ENCODE measurements around the gene ALDH16A1. TPM values are rescaled to one million over a fixed set of nuclear protein-coding genes. Genes with fewer than 3 reads are reported as not detected.
A peak's percentile ranks its signal among the peaks of the same experiment; 100 is the strongest.
"Not testable (repeated sequence)": the region's sequence is repeated elsewhere in the genome, so short reads cannot be mapped to it uniquely, and the experiment has no call there.

Gene ALDH16A1
- polyA plus RNA-seq, 1 donor = 27.5 TPM

DNA sequence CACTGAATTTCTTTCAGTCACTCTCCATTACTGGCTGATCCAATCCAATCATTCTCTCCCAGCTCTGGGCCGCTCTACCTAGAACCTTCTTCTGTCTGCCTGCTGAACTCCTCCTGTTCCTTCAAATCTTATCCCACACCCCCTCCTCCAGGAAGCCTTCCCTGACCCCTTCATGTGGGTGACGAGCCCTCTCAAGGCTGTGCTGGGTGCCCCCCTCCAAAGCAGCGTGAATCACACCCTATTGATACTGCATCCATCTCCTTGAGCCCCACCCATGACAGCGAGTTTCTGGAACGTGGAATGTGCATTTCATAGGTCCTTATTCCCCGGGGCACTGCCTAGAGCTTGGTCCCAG lies 4.6 kb upstream of the ALDH16A1 start:
- DNase-seq = no peak
- H3K4me3 ChIP-seq (ENCODE audit: low read length) = no peak overlapping the region
- H3K36me3 ChIP-seq (ENCODE audit: control insufficient read depth, insufficient read depth, low read length) = peaks cover 20% of the 10 kb centered on the region
- H3K4me1 ChIP-seq (ENCODE audit: control insufficient read depth, insufficient read depth, low read length) = peaks cover 4% of the 10 kb centered on the region
- H3K27me3 ChIP-seq (ENCODE audit: control insufficient read depth, insufficient read depth, low read length) = no peaks in the 10 kb centered on the region
- WGBS (ENCODE audit: insufficient coverage, low lambda C conversion rate) = 100% methylated on average over 1 of the region's 6 CpGs
- H3K27ac ChIP-seq (ENCODE audit: low read length) = no peak overlapping the region
- peaks cover 2% of the 10 kb centered on the region for H3K9me3 ChIP-seq (ENCODE audit: control insufficient read depth, low read depth, low read length)

DNA sequence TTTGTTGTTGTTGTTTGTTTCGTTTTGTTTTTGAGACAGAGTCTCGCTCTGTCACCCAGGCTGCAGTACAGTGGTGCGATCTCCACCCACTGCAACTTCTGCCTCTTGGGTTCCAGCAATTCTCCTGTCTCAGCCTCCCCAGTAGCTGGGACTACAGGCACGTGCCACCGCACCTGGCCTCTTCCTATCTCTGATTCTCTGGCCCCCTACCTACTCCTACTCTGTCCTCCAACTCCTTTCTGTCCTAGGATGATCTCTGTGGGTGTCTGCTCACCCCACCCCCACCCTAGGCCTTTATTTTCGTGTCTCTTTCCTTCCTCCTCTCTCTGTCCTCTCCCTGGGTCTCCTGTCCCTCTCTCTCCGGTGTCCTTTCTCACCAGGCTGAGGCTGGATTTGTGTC lies 2.6 kb upstream of the ALDH16A1 start:
- no CpG with 5 or more reads among the region's 7 CpGs for WGBS (ENCODE audit: insufficient coverage, low lambda C conversion rate)
- no peak overlapping the region for H3K27ac ChIP-seq (ENCODE audit: low read length)

DNA sequence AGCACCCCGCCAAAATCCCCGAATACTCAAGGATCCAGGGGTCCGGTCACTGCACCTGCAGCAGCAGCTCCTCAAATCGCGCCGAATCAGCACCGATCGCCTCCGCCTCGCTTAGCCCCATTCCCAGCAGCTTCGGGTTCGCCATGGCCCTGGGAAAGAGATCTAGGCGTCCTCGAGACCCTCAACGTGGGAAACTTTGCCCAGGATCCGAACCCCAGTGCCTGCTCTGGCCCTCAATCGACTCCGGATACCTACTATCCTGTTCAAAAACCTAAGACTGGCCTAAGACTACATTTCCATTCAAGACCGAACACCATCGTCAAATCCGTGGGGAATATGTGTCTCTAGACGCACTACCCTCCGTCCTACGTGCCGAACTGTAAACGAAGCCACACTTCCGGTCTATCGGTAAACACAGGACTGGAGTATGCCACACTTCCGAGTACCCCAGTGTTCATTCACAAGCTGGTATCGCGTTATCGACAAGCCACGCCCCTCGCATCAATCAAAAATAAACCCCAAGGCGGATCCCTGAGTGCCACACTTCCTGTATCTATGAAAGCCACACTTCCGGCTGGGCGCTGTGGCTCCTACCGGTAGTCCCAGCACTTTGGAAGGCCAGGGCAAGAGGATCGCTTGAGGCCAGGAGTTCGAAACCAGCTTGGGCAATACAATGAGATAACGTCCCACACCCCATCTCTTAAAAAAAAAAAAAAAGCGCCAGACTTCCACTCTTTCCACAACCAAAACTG lies 1.4 kb upstream of the ALDH16A1 start, which contains the start of gene PIH1D1:
Gene PIH1D1, minus strand, starts transcription at position 385 of the 752 bp plus-strand sequence. Its CDS starts 240 bp downstream, at position 145.
- peaks cover 9% of the 10 kb centered on the region for H3K4me1 ChIP-seq (ENCODE audit: control insufficient read depth, insufficient read depth, low read length)
- no peaks in the 10 kb centered on the region for H3K27me3 ChIP-seq (ENCODE audit: control insufficient read depth, insufficient read depth, low read length)
- peaks cover 18% of the 10 kb centered on the region for H3K36me3 ChIP-seq (ENCODE audit: control insufficient read depth, insufficient read depth, low read length)
- peak; percentile 98 to 99 for DNase-seq
- H3K4me3 ChIP-seq (ENCODE audit: low read length) = peak within 1 kb of the TSS; percentile 95
- H3K9me3 ChIP-seq (ENCODE audit: control insufficient read depth, low read depth, low read length) = peaks cover 2% of the 10 kb centered on the region
- peak within 1 kb of the TSS; percentile 88 for H3K27ac ChIP-seq (ENCODE audit: low read length)
- WGBS (ENCODE audit: insufficient coverage, low lambda C conversion rate) = no CpG with 5 or more reads among the region's 42 CpGs

More for the DNA sequence above, 2.6 kb upstream of the ALDH16A1 start:
- Histone ChIP-seq H3K9me3 (ENCODE audit: control insufficient read depth, low read depth, low read length) (peaks cover 2% of the 10 kb centered on the region), H3K4me3 (ENCODE audit: low read length) (peak overlapping the region; percentile 95), H3K27me3 (ENCODE audit: control insufficient read depth, insufficient read depth, low read length) (no peaks in the 10 kb centered on the region), H3K36me3 (ENCODE audit: control insufficient read depth, insufficient read depth, low read length) (peaks cover 20% of the 10 kb centered on the region), H3K4me1 (ENCODE audit: control insufficient read depth, insufficient read depth, low read length) (peaks cover 9% of the 10 kb centered on the region)
- no peak for DNase-seq

DNA sequence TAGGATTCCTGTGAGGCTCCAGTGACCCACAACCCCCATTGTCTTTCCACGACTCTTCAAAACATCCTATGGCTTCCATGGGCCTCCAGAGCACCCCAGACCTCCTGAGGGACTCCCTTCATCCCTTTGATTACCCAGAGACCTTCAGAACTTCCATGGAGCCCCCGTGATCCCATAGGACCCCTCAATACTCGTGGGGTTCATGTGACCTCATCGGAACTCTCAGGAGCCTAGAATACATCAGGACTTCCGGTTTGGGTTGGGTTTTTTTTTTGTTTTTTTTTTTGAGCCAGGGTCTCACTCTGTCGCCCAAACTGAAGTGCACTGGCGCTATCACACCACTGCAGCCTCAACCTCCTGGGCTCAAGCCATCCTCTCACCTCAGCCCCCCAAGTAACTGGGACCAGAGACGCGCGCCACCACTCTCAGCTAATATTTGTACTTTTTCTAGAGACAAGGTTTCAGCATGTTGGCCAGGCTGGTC lies 774 bp downstream of the ALDH16A1 start:
- WGBS (ENCODE audit: insufficient coverage, low lambda C conversion rate) = no CpG with 5 or more reads among the region's 10 CpGs
- Histone ChIP-seq H3K9me3 (ENCODE audit: control insufficient read depth, low read depth, low read length) (peaks cover 2% of the 10 kb centered on the region), H3K27me3 (ENCODE audit: control insufficient read depth, insufficient read depth, low read length) (no peaks in the 10 kb centered on the region), H3K4me1 (ENCODE audit: control insufficient read depth, insufficient read depth, low read length) (peaks cover 9% of the 10 kb centered on the region), H3K36me3 (ENCODE audit: control insufficient read depth, insufficient read depth, low read length) (peaks cover 8% of the 10 kb centered on the region), H3K4me3 (ENCODE audit: low read length) (peak overlapping the region; percentile 66), H3K27ac (ENCODE audit: low read length) (peak overlapping the region; percentile 88)
- DNase-seq = no peak

DNA sequence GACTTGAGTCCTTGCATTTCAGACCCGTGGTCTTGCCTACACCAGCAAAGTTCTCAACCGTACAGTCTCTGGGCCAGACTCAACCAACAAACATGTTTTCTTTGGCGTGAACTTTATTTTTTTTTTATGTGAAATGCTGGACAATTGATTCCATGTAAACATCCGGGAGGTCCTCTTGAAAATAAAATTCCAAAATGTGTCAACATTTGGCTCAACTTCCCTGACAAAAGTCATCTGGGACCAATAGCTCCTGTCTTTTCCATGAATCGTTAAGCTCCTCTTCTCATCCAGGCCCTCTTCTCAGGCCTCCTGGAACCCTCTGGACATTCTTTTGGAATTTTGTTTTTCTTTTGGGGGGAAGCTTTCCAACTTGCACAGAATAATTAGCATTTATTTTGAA lies 2.7 kb downstream of the ALDH16A1 start:
- H3K4me1 ChIP-seq (ENCODE audit: control insufficient read depth, insufficient read depth, low read length) = peaks cover 9% of the 10 kb centered on the region
- H3K27ac ChIP-seq (ENCODE audit: low read length) = peak overlapping the region; percentile 25
- peak; percentile 21 to 39 for DNase-seq

DNA sequence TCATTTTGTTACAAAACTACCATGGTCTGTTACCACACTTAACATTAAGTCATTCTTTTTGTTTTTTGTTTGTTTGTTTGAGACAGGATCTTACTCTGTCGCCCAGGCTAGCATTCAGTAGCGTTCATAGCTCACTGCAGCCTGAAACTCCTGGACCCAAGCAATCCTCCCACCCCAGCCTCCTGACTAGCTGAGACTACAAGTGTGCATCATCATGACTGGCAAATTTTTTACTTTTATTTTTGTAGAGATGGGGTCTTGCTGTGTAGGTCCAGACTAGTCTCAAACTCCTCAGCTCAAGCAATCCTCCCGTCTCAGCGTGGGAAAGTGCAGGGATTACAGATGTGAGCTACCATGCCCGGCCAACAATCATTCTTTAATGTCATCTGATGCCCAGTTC lies 3.3 kb downstream of the ALDH16A1 start:
- Histone ChIP-seq H3K27me3 (ENCODE audit: control insufficient read depth, insufficient read depth, low read length) (no peaks in the 10 kb centered on the region), H3K36me3 (ENCODE audit: control insufficient read depth, insufficient read depth, low read length) (peaks cover 20% of the 10 kb centered on the region), H3K27ac (ENCODE audit: low read length) (peak overlapping the region; percentile 55), H3K9me3 (ENCODE audit: control insufficient read depth, low read depth, low read length) (peaks cover 3% of the 10 kb centered on the region), H3K4me3 (ENCODE audit: low read length) (no peak overlapping the region), H3K4me1 (ENCODE audit: control insufficient read depth, insufficient read depth, low read length) (peaks cover 9% of the 10 kb centered on the region)
- no CpG with 5 or more reads among the region's 5 CpGs for WGBS (ENCODE audit: insufficient coverage, low lambda C conversion rate)
- no peak for DNase-seq

More for the DNA sequence above, 2.7 kb downstream of the ALDH16A1 start:
- Histone ChIP-seq H3K9me3 (ENCODE audit: control insufficient read depth, low read depth, low read length) (peaks cover 2% of the 10 kb centered on the region), H3K27me3 (ENCODE audit: control insufficient read depth, insufficient read depth, low read length) (no peaks in the 10 kb centered on the region), H3K4me3 (ENCODE audit: low read length) (no peak overlapping the region), H3K36me3 (ENCODE audit: control insufficient read depth, insufficient read depth, low read length) (peaks cover 19% of the 10 kb centered on the region)
- 69% methylated on average over 2 of the region's 5 CpGs for WGBS (ENCODE audit: insufficient coverage, low lambda C conversion rate)

DNA sequence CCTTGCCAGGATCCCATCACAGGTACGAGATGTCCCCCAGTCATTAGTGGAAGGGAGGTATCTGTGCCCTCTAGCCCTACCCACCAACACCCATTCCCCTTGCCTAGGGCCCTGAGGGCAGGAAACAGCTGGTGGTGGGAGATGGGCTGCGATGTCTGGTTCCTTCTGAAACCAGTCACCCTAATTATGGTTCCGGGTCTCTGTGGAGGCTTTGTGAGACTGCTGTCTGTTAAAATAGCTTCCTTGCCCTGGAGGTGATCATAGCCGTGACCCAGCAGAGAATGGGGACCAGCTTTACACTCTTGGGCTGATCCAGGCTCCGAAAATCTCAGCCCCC lies 5.5 kb downstream of the ALDH16A1 start:
- no peak overlapping the region for H3K4me3 ChIP-seq (ENCODE audit: low read length)
- peaks cover 5% of the 10 kb centered on the region for H3K4me1 ChIP-seq (ENCODE audit: control insufficient read depth, insufficient read depth, low read length)
- no peak for DNase-seq
- peaks cover 29% of the 10 kb centered on the region for H3K36me3 ChIP-seq (ENCODE audit: control insufficient read depth, insufficient read depth, low read length)
- WGBS (ENCODE audit: insufficient coverage, low lambda C conversion rate) = no CpG with 5 or more reads among the region's 5 CpGs
- no peak overlapping the region for H3K27ac ChIP-seq (ENCODE audit: low read length)
- no peaks in the 10 kb centered on the region for H3K27me3 ChIP-seq (ENCODE audit: control insufficient read depth, insufficient read depth, low read length)
- peaks cover 6% of the 10 kb centered on the region for H3K9me3 ChIP-seq (ENCODE audit: control insufficient read depth, low read depth, low read length)

DNA sequence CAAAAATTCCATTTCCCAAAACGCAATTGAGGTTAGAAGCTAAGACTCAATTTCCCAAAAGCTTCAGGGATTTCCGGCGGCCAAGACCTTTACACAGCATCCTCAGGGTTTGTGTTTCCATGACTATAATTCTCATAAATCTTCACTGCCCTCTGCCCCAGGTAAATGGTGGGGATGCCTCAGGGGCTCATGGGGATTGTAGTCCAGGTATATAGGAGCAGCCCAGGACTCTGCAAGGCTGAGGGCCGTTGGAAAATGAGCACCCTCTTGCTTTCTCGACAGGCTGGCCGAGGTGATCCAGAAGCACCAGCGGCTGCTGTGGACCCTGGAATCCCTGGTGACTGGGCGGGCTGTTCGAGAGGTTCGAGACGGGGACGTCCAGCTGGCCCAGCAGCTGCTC lies 6.4 kb downstream of the ALDH16A1 start:
- no CpG with 5 or more reads among the region's 12 CpGs for WGBS (ENCODE audit: insufficient coverage, low lambda C conversion rate)

DNA sequence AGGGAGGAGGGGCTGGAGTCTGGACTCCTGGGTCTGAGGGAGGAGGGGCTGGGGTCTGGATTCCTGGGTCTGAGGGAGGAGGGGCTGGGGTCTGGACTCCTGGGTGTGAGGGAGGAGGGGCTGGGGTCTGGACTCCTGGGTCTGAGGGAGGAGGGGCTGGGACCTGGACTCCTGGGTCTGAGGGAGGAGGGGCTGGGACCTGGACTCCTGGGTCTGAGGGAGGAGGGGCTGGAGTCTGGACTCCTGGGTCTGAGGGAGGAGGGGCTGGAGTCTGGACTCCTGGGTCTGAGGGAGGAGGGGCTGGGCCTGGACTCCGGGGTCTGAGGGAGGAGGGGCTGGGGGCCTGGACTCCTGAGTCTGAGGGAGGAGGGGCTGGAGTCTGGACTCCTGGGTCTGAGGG lies 8.1 kb downstream of the ALDH16A1 start:
- H3K27me3 ChIP-seq (ENCODE audit: control insufficient read depth, insufficient read depth, low read length); DNase-seq; H3K9me3 ChIP-seq (ENCODE audit: control insufficient read depth, low read depth, low read length); H3K27ac ChIP-seq (ENCODE audit: low read length); H3K4me3 ChIP-seq (ENCODE audit: low read length); H3K4me1 ChIP-seq (ENCODE audit: control insufficient read depth, insufficient read depth, low read length): not testable (repeated sequence)
- WGBS (ENCODE audit: insufficient coverage, low lambda C conversion rate) = no CpG with 5 or more reads among the region's 1 CpG
- peaks cover 53% of the 10 kb centered on the region for H3K36me3 ChIP-seq (ENCODE audit: control insufficient read depth, insufficient read depth, low read length)

More for the DNA sequence above, 6.4 kb downstream of the ALDH16A1 start:
- Histone ChIP-seq H3K4me1 (ENCODE audit: control insufficient read depth, insufficient read depth, low read length) (peaks cover under 1% of the 10 kb centered on the region), H3K27me3 (ENCODE audit: control insufficient read depth, insufficient read depth, low read length) (no peaks in the 10 kb centered on the region), H3K9me3 (ENCODE audit: control insufficient read depth, low read depth, low read length) (peaks cover 6% of the 10 kb centered on the region), H3K4me3 (ENCODE audit: low read length) (no peak overlapping the region), H3K27ac (ENCODE audit: low read length) (no peak overlapping the region), H3K36me3 (ENCODE audit: control insufficient read depth, insufficient read depth, low read length) (peaks cover 36% of the 10 kb centered on the region)
- no peak for DNase-seq

DNA sequence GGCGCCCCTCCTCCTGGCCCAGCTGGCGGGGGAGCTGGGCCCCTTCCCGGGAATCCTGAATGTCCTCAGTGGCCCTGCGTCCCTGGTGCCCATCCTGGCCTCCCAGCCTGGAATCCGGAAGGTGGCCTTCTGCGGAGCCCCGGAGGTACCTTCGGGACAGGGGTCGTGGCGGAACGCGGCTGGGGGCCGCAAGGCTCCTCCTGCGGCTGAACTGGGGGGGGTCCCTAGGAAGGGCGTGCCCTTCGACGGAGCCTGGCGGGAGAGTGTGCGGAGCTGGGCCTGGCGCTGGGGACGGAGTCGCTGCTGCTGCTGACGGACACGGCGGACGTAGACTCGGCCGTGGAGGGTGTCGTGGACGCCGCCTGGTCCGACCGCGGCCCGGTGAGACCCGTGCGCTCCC lies 8.6 kb downstream of the ALDH16A1 start:
- Histone ChIP-seq H3K27ac (ENCODE audit: low read length) (no peak overlapping the region), H3K4me3 (ENCODE audit: low read length) (no peak overlapping the region), H3K36me3 (ENCODE audit: control insufficient read depth, insufficient read depth, low read length) (peaks cover 57% of the 10 kb centered on the region), H3K9me3 (ENCODE audit: control insufficient read depth, low read depth, low read length) (peaks cover 6% of the 10 kb centered on the region), H3K4me1 (ENCODE audit: control insufficient read depth, insufficient read depth, low read length) (no peaks in the 10 kb centered on the region), H3K27me3 (ENCODE audit: control insufficient read depth, insufficient read depth, low read length) (no peaks in the 10 kb centered on the region)
- WGBS (ENCODE audit: insufficient coverage, low lambda C conversion rate) = no CpG with 5 or more reads among the region's 37 CpGs
- no peak for DNase-seq

DNA sequence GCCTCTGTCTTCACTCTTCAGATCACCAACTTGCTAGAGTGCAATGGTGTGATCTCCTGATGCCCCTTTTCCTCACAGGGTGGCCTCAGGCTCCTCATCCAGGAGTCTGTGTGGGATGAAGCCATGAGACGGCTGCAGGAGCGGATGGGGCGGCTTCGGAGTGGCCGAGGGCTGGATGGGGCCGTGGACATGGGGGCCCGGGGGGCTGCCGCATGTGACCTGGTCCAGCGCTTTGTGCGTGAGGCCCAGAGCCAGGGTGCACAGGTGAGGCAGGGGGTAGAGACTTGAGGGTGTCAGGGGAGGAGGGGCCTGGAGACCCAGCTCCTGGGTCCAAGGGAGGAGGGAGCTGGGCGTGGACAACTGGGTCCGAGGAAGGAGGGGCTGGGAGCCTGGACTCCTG lies 9.5 kb downstream of the ALDH16A1 start:
- DNase-seq = no peak
- Histone ChIP-seq H3K4me3 (ENCODE audit: low read length) (no peak overlapping the region), H3K36me3 (ENCODE audit: control insufficient read depth, insufficient read depth, low read length) (peaks cover 62% of the 10 kb centered on the region), H3K4me1 (ENCODE audit: control insufficient read depth, insufficient read depth, low read length) (no peaks in the 10 kb centered on the region), H3K9me3 (ENCODE audit: control insufficient read depth, low read depth, low read length) (peaks cover 6% of the 10 kb centered on the region), H3K27ac (ENCODE audit: low read length) (no peak overlapping the region), H3K27me3 (ENCODE audit: control insufficient read depth, insufficient read depth, low read length) (no peaks in the 10 kb centered on the region)
- 92% methylated on average over 2 of the region's 12 CpGs for WGBS (ENCODE audit: insufficient coverage, low lambda C conversion rate)
